Activated naive CD4-positive, alpha-beta T cell treated with anti-CD3 and anti-CD28 coated beads, Interleukin-2, amount 50 U/mL, for 72 hours (primary cell): ENCODE results near the gene KLKB1. TPM values are rescaled to one million over a fixed set of nuclear protein-coding genes. Genes with fewer than 3 reads are reported as not detected.
A peak's percentile ranks its signal among the peaks of the same experiment; 100 is the strongest.

Source experiments
- ATAC-seq, 2 donors: fragments of 150-1000 bp; cut with Tn5 transposase; 2 replicates each; pipeline ENCODE4 v1.10.0; 2021; ENCODE audit warnings: mild to moderate bottlenecking in 2 of 2, moderate library complexity in 2 of 2
- DNase-seq, 2 donors: peaks; one replicate each; pipeline ENCODE4 v3.0.0; 2021 to 2022; ENCODE audit warnings: low spot score in 2 of 2
- H3K27ac Mint-ChIP-seq, 2 donors: one replicate each; pipeline ENCODE4 v1.8.0; 2022; ENCODE audit warnings: mild to moderate bottlenecking in 2 of 2, mixed read lengths in 2 of 2
- H3K36me3 Mint-ChIP-seq, 2 donors: one replicate each; pipeline ENCODE4 v1.8.0; 2022; ENCODE audit warnings: mixed read lengths in 2 of 2
- H3K9me3 Mint-ChIP-seq, 2 donors: one replicate each; pipeline ENCODE4 v1.8.0; 2022; ENCODE audit warnings: mixed read lengths in 2 of 2
- total RNA-seq, 2 donors: library from RNA; stranded (reverse); gene quantifications; one replicate each; pipeline ENCODE4 v1.2.3, GENCODE V29; 2022

The KLKB1 gene
- under 1 TPM in 1 of 2 donors, not detected in 1; 0.45 TPM for total RNA-seq

GRCh38 chr4:186227221-186227620 is at the start of gene KLKB1:
Gene KLKB1, plus strand, starts transcription at chr4:186227507. Its CDS starts 689 bp downstream, at chr4:186228196.
- ATAC-seq (no peak), DNase-seq (no peak)
- no peak within 1 kb of the TSS for H3K27ac Mint-ChIP-seq
- peaks cover 30 to 35% of the 10 kb centered on the region in 2 donors for H3K36me3 Mint-ChIP-seq
- H3K9me3 Mint-ChIP-seq: peaks cover 18 to 20% of the 10 kb centered on the region in 2 donors

- H3K36me3 Mint-ChIP-seq: peaks cover 13 to 18% of the 10 kb centered on the region in 2 donors
- ATAC-seq (no peak), DNase-seq (no peak)
- H3K9me3 Mint-ChIP-seq: peaks cover 6% of the 10 kb centered on the region in 2 donors
- H3K27ac Mint-ChIP-seq: no peak overlapping the region
These were observed 39.2 kb upstream of the KLKB1 start for GRCh38 chr4:186188107-186188506.

DNA sequence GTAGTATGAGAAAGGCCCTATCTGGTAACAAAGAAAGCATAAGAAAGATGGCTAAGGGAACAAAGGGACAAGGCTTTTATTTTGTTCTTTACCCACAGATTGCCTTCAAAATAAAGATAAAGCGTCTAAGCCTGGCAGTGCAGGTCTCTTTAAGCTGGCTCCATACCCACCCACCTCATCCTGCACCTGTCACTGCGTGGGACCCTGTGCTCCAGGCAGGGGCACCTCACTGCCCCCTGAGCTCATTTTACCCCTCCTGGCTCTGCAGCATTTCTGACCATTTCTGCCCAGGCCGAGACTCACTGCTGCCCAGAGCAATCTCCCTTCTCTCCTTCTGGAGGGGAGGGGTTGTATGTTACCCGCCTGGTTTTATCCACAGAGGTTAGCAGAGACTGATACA is 37.7 kb upstream of the KLKB1 start:
- H3K9me3 Mint-ChIP-seq: peaks cover 5% of the 10 kb centered on the region in 2 donors
- no peak for DNase-seq

DNA sequence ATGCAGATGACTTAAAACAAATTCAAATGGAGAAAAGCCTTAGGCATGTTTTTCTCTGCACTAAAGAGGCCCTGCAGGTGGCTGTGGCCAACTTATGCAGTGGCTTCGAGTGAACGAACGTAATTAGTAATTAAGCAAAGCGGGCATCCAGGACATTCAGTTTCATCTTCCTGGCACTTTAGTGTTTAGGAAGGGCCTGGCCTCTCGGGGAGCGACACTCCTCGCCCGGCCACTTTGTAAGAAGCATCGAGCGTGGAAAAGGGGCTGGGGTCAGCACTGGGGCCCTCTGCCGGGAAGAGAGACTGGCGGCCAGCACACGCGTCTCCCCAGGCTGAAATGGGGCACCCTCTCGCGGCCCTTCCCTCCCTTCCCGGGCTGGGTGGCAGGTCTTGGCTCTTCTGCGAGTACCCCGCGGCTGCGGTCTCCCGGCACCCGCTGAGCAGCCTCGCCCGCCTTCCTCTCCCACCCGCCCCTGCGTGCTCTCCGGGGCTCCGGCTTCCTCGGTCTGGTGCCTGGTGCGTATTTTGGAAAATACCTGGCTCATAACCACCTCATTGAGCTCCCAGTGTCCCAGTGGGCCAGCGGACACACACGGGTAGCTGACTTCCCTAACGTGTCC is 36.6 kb upstream of the KLKB1 start:
- no peaks in the 10 kb centered on the region for H3K9me3 Mint-ChIP-seq
- ATAC-seq (peak; percentile 37 to 38), DNase-seq (peak in 1 of 2 donors; percentile 36)
- H3K27ac Mint-ChIP-seq: peak overlapping the region; percentile 94 to 96
- H3K36me3 Mint-ChIP-seq: peaks cover 11 to 17% of the 10 kb centered on the region in 2 donors

More for the DNA sequence above, 37.7 kb upstream of the KLKB1 start:
- Mint-ChIP-seq H3K36me3 (peaks cover 8 to 18% of the 10 kb centered on the region in 2 donors), H3K27ac (peak overlapping the region; percentile 22 to 94)
- ATAC-seq: no peak

DNA sequence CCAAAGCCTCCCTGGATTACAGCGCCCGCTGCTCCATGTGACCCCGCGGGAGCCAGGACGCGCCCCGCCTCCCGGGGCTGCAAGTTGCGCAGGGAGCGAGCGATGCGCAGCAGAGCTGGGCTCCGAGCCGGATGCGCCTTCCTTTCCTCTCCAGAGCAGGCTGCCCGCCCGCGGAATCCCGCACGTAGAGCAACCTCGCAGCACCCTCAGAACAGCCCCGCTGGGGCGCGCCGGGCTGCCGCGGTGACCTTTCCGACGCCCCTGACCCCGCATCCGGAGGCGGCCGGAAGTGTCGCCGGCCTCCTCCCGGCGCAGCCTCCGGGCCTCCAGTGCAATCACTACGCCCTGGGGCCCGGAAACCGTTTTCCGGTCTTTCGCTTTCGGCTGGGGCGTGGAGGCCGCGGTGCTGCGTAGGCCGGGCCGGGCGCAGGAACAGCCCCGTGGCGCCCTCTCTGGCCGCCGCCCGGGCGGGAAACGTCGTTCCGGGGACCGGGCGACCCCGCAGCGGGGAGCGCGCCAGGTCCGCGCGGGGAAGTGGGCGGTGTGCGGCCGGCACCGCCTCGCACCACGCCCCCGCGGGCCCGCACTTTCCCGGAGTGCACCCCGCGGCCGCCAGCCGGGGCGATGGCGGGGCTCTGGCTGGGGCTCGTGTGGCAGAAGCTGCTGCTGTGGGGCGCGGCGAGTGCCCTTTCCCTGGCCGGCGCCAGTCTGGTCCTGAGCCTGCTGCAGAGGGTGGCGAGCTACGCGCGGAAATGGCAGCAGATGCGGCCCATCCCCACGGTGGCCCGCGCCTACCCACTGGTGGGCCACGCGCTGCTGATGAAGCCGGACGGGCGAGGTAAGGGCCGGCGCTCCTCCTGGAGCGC is 35.9 kb upstream of the KLKB1 start, which contains the start of gene CYP4V2:
CYP4V2 (plus strand) TSS at position 368 of the 866 bp plus-strand sequence; CDS start at position 625, 257 bp downstream.
- ATAC-seq: peak; percentile 89 to 92
- Mint-ChIP-seq H3K27ac (peak within 1 kb of the TSS; percentile 94 to 97), H3K36me3 (peaks cover 15 to 25% of the 10 kb centered on the region in 2 donors)

DNA sequence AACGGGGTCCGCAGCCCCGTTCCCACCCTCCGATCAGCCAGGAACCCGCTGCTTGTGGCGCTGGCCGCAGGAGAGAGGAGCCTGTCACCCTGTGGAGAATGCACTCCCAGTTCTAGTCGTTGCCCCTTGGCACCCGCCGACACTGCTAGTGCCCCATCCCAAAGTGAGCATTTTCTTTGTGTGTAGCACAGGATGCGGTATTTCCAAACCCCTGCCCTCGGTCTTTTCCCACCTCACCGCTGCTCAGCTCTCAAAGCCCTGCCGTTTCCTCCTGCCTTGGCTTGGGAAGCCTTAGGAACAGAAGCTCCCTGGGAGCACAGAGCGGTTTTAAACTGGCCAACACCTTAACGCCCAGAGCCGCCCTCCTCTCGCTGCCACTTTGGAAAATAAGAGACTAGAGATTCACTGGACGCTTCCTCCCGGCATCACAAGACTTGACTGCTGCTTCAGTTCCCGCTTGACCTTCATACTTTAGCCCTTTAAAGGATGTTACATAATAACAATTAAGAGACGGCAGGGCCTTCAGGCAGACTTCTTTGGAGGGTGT is 35.2 kb upstream of the KLKB1 start:
- DNase-seq (peak in 1 of 2 donors; percentile 65), ATAC-seq (peak; percentile 15 to 16)
- Mint-ChIP-seq H3K27ac (peak overlapping the region; percentile 94 to 97), H3K9me3 (no peaks in the 10 kb centered on the region), H3K36me3 (peaks cover 19 to 29% of the 10 kb centered on the region in 2 donors)

More for the DNA sequence above, 35.9 kb upstream of the KLKB1 start, which contains the start of gene CYP4V2:
- H3K9me3 Mint-ChIP-seq: no peaks in the 10 kb centered on the region
- peak; percentile 86 to 92 for DNase-seq

DNA sequence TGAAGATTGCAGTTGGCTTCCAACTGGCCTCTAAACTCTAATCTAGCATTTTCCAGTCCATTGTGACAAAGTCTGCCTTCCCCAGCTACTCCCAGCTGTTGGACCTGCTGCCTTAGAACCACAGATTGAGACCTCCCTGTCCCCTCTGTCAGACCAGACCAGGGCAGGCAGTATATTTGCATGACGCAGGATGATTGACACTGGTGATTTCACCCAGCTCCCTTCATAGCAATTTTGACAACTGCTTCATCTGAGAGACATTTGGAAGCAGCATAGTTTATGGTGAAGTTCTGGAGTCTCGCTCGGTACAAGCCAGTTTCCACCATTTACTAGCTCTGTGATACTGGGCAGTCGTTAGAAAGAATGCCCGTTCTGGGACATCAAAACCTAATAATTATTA is 33.5 kb upstream of the KLKB1 start:
- no peaks in the 10 kb centered on the region for H3K9me3 Mint-ChIP-seq
- no peak overlapping the region for H3K27ac Mint-ChIP-seq

GRCh38 chr4:186196063-186196462 is 31.2 kb upstream of the KLKB1 start:
- H3K9me3 Mint-ChIP-seq: no peaks in the 10 kb centered on the region
- peak overlapping the region in 1 of 2 donors; percentile 9 for H3K27ac Mint-ChIP-seq
- H3K36me3 Mint-ChIP-seq: peaks cover 13 to 31% of the 10 kb centered on the region in 2 donors
- ATAC-seq (no peak), DNase-seq (no peak)

More for the DNA sequence above, 33.5 kb upstream of the KLKB1 start:
- DNase-seq (no peak), ATAC-seq (no peak)
- peaks cover 19 to 31% of the 10 kb centered on the region in 2 donors for H3K36me3 Mint-ChIP-seq

- ATAC-seq: no peak
- Mint-ChIP-seq H3K9me3 (peaks cover 3 to 5% of the 10 kb centered on the region in 2 donors), H3K36me3 (peaks cover 9 to 16% of the 10 kb centered on the region in 2 donors), H3K27ac (no peak overlapping the region)
- no peak for DNase-seq
These were observed 26.8 kb upstream of the KLKB1 start for GRCh38 chr4:186200516-186200915.

GRCh38 chr4:186201010-186201409 is 26.3 kb upstream of the KLKB1 start:
- H3K36me3 Mint-ChIP-seq: peaks cover 7 to 11% of the 10 kb centered on the region in 2 donors
- no peak for ATAC-seq
- peaks cover 3 to 5% of the 10 kb centered on the region in 2 donors for H3K9me3 Mint-ChIP-seq
- no peak for DNase-seq
- H3K27ac Mint-ChIP-seq: no peak overlapping the region

- ATAC-seq (peak; percentile 93 to 96), DNase-seq (peak in 1 of 2 donors; percentile 23)
- H3K27ac Mint-ChIP-seq: peak overlapping the region in 1 of 2 donors; percentile 20
- H3K9me3 Mint-ChIP-seq: peaks cover 3 to 5% of the 10 kb centered on the region in 2 donors
- peaks cover 4 to 6% of the 10 kb centered on the region in 2 donors for H3K36me3 Mint-ChIP-seq
These were observed 25.6 kb upstream of the KLKB1 start for GRCh38 chr4:186201535-186202230.

GRCh38 chr4:186202490-186203140 is 24.7 kb upstream of the KLKB1 start:
- Mint-ChIP-seq H3K9me3 (peaks cover 3 to 5% of the 10 kb centered on the region in 2 donors), H3K27ac (no peak overlapping the region), H3K36me3 (no peaks in the 10 kb centered on the region)
- ATAC-seq (no peak), DNase-seq (no peak)

GRCh38 chr4:186203406-186203805 is 23.9 kb upstream of the KLKB1 start:
- H3K36me3 Mint-ChIP-seq: no peaks in the 10 kb centered on the region
- H3K27ac Mint-ChIP-seq: no peak overlapping the region
- ATAC-seq (no peak), DNase-seq (no peak)
- H3K9me3 Mint-ChIP-seq: peaks cover 3 to 5% of the 10 kb centered on the region in 2 donors

GRCh38 chr4:186204103-186204559 is 23.2 kb upstream of the KLKB1 start:
- DNase-seq: no peak
- Mint-ChIP-seq H3K27ac (no peak overlapping the region), H3K9me3 (peaks cover 8 to 10% of the 10 kb centered on the region in 2 donors), H3K36me3 (peaks cover 7% of the 10 kb centered on the region in 2 donors)
- no peak for ATAC-seq

DNA sequence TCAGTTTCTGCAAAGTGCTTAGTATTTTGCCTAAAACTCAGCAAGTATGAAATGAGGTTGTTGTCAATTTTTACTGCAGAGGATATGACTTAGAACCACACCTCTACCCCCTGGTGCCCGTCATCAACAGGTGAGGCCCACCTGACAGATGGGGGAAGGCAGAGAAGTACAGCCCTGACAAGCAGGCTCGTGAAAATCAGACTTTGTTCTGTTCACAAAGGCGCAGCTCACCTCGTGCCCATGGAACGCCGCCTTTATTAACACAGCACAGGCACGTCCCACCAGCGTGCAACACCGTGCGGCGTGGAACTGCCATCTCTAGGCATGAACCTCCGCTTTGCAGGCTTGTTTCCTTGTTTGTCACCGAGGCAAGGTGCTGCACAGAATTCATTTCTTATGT is 22.6 kb upstream of the KLKB1 start:
- no peak for DNase-seq

GRCh38 chr4:186205156-186205555 is 22.2 kb upstream of the KLKB1 start:
- peaks cover 8 to 14% of the 10 kb centered on the region in 2 donors for H3K9me3 Mint-ChIP-seq
- ATAC-seq (no peak), DNase-seq (no peak)
- no peak overlapping the region for H3K27ac Mint-ChIP-seq
- peaks cover 15% of the 10 kb centered on the region in 2 donors for H3K36me3 Mint-ChIP-seq

More for the DNA sequence above, 22.6 kb upstream of the KLKB1 start:
- H3K27ac Mint-ChIP-seq: no peak overlapping the region
- H3K36me3 Mint-ChIP-seq: peaks cover 13% of the 10 kb centered on the region in 2 donors
- H3K9me3 Mint-ChIP-seq: peaks cover 8 to 14% of the 10 kb centered on the region in 2 donors
- ATAC-seq: no peak
